HepG2 (cell line): ENCODE data around the gene RSPRY1.

Experiments used
- KMT2A ChIP-seq: sonication (generic); formaldehyde crosslinking; IDR thresholded peaks from 2 replicates; pipeline ENCODE4 v1.4.0; 2020; ENCODE audit warnings: missing genetic modification reagents
- MYC ChIP-seq: sonication (generic); formaldehyde crosslinking; IDR thresholded peaks from 2 replicates; pipeline ENCODE4 v1.9.0; 2021; ENCODE audit warnings: missing genetic modification reagents, borderline replicate concordance
- SMARCE1 ChIP-seq: fragments of 450-650 bp; IDR thresholded peaks from 2 replicates; pipeline ENCODE4 v1.6.1; 2017; ENCODE audit warnings: borderline replicate concordance
- TAF1 ChIP-seq: sonication (generic); formaldehyde crosslinking; IDR thresholded peaks from 2 replicates; pipeline ENCODE4 v1.4.0; 2020; ENCODE audit warnings: missing genetic modification reagents
- TOE1 ChIP-seq: sonication (generic); formaldehyde crosslinking; IDR thresholded peaks from 2 replicates; pipeline ENCODE4 v1.4.0; 2020; ENCODE audit warnings: mild to moderate bottlenecking, missing genetic modification reagents
- ZFP36L2 ChIP-seq: sonication (generic); formaldehyde crosslinking; IDR thresholded peaks from 2 replicates; pipeline ENCODE4 v1.4.0; 2020; ENCODE audit warnings: missing genetic modification reagents
- ZNF629 ChIP-seq: sonication (generic); formaldehyde crosslinking; conservative IDR thresholded peaks from 2 replicates; pipeline ENCODE4 v1.5.0; 2020; ENCODE audit warnings: missing genetic modification reagents
- TF ChIP-seq, protein P1 (sequence below): sonication (generic); formaldehyde crosslinking; IDR thresholded peaks from 2 replicates; pipeline ENCODE4 v1.5.0; 2020; ENCODE audit warnings: mild to moderate bottlenecking, missing genetic modification reagents, moderate library complexity
- TF ChIP-seq, protein P2 (sequence below): sonication (generic); formaldehyde crosslinking; IDR thresholded peaks from 2 replicates; pipeline ENCODE4 v1.8.0; 2022; ENCODE audit warnings: mild to moderate bottlenecking, missing genetic modification reagents, borderline replicate concordance

DNA sequence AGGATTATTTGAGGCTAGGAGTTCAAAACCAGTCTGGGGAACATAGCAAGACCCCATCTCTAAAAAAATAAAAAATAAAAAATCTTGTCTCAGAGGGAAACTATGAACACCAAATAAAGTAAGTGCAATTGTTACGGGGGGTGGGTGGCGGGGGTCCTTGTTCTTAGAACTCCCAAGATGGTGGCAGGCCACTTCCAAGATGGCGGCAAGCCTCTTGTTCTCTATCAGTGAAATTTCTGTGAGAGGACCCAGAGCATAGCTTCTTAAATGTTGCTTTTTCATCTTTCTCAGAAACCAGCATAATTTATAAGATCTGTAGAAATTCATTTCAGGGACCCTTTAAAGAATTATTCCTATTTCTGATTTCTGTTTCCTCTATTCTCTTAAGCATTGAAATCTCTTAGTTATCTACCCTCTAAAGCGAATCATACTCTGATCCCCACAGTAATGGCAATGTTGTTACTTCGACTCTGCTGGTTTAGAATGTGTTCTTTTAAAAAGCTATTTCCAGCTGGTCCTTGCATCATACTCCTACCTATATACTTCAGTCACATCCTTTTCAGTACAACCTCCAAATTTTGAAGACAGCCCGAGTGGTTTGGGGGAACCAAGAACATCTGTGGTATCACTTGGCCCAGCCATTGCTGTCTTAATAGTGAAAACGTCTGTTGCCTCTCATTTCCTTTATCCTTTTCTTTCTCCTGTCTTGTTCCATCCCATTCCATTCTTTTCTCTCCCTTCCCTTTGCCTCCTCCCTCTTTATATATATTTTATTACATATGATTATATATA lies 16.2 kb downstream of the RSPRY1 start:
- TF ChIP-seq, protein P1, sequence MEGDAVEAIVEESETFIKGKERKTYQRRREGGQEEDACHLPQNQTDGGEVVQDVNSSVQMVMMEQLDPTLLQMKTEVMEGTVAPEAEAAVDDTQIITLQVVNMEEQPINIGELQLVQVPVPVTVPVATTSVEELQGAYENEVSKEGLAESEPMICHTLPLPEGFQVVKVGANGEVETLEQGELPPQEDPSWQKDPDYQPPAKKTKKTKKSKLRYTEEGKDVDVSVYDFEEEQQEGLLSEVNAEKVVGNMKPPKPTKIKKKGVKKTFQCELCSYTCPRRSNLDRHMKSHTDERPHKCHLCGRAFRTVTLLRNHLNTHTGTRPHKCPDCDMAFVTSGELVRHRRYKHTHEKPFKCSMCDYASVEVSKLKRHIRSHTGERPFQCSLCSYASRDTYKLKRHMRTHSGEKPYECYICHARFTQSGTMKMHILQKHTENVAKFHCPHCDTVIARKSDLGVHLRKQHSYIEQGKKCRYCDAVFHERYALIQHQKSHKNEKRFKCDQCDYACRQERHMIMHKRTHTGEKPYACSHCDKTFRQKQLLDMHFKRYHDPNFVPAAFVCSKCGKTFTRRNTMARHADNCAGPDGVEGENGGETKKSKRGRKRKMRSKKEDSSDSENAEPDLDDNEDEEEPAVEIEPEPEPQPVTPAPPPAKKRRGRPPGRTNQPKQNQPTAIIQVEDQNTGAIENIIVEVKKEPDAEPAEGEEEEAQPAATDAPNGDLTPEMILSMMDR = no peak
- TF ChIP-seq TAF1 (no peak), KMT2A (CRISPR knock-in tag) (no peak), ZNF629 (CRISPR knock-in tag) (no peak), MYC (CRISPR knock-in tag) (no peak), SMARCE1 (no peak), ZFP36L2 (no peak), TOE1 (CRISPR knock-in tag) (no peak)
- TF ChIP-seq, protein P2, sequence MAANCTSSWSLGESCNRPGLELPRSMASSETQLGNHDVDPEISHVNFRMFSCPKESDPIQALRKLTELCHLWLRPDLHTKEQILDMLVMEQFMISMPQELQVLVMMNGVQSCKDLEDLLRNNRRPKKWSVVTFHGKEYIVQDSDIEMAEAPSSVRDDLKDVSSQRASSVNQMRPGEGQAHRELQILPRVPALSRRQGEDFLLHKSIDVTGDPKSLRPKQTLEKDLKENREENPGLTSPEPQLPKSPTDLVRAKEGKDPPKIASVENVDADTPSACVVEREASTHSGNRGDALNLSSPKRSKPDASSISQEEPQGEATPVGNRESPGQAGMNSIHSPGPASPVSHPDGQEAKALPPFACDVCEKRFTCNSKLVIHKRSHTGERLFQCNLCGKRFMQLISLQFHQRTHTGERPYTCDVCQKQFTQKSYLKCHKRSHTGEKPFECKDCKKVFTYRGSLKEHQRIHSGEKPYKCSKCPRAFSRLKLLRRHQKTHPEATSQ (CRISPR knock-in tag) = no peak
